Right ventricle myocardium inferior (tissue), 1 donor: Measurements from ENCODE around the gene UAP1L1. TPM values are rescaled to one million over a fixed set of nuclear protein-coding genes. Genes with fewer than 3 reads are reported as not detected.
A peak's percentile ranks its signal among the peaks of the same experiment; 100 is the strongest.

Experiments
- ATAC-seq: fragments of 200-7000 bp; cut with Tn5 transposase; one replicate; pipeline ENCODE4 v1.9.1; 2020; ENCODE audit warnings: mild to moderate bottlenecking, moderate library complexity
- DNase-seq: peaks from one replicate; pipeline ENCODE4 v3.0.0; 2021; ENCODE audit errors: missing footprints
- intact Hi-C: fragments of 100-400 bp; cut with DNase I; formaldehyde crosslinking; loops from one replicate; pipeline ENCODE4 v1.11.0; 2022
- total RNA-seq: library from RNA; stranded (reverse); fragmentation: NEBNext Ultra II Directional; extraction: Animal tissue kit (Norgen Biotek cat#: 25700); gene quantifications from one replicate; pipeline ENCODE4 v1.2.1, GENCODE V29; 2021
- donor health status: DM: no; HTN: yes; CAD: no; lungs with severe emphysema.

UAP1L1 gene
- total RNA-seq, 1 donor from 2014 or later: 13.6 TPM

DNA sequence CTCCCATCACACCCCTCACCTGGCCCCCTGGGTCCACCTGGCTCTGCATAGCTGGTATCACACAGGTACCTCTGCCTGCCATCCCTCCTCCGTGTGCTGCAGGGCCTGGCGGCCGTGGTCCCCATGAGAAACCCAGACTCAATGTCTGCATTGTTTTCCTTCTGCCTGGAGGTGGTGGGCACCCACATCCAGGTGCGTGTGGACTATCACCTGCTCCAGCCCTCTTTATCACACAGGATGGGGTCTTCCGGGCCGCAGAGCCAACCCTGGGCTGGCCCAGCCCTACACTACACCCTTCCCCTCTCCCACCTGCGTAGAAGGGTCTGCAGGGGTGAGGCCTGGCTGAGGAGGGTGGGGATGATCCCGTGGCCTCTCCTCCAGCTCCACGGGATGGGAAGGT is 38.4 kb upstream of the UAP1L1 start:
- ATAC-seq (no peak), DNase-seq (no peak)
- intact Hi-C loops: no loop called here

DNA sequence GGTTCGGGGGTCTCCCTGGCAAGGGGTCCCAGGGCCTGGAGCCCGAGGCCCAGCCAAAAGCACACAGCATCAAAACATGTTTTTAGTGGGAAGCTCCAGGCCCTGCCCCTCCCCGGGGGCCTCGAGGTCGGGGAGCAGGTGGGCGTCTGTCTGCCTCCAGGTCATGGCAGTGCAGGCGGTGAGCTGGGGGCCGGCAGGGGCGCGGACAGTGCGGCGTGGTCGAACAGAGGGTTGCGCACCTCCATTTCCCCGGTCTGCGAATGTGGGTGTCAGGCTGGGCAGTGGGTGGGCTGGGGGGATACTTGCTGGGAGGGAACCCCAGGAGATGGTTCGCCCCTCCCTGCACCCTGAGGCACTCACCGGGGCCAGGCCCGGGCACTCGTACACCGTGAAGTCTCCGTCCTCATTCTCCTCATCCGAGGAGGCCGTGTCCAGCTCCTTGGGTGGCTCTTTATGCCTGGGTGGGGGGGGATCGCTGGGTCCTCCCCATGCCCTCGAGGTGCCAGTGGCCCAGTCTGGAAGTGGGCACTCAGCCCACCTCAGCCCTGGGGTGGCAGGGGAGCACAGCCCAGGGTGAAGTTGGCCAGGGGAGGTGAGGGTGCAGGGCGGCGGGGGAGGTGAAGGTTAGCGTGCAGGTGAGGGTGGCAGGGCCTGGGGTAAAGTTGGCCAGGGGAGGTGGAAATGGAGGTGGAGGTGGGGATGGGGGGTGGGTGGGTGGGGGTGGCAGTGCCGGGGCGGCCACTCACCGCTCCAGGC is 37.5 kb upstream of the UAP1L1 start:
- intact Hi-C loops: no loop called here
- DNase-seq (no peak), ATAC-seq (no peak)

GRCh38 chr9:137040568-137040967 is 36.7 kb upstream of the UAP1L1 start:
- DNase-seq (no peak), ATAC-seq (no peak)
- intact Hi-C loops: no loop called here

- intact Hi-C loops: no loop called here
- DNase-seq (no peak), ATAC-seq (no peak)
Measured at GRCh38 chr9:137041124-137041523, 36.2 kb upstream of the UAP1L1 start.

GRCh38 chr9:137042751-137043727 is 34.3 kb upstream of the UAP1L1 start:
- no peak for ATAC-seq
- DNase-seq: no peak
- intact Hi-C loops: no loop called here

- DNase-seq (no peak), ATAC-seq (no peak)
- intact Hi-C loops: no loop called here
Measured at GRCh38 chr9:137044037-137044436, 33.3 kb upstream of the UAP1L1 start.

- intact Hi-C loops: no loop called here
Measured at GRCh38 chr9:137044502-137045177, 32.7 kb upstream of the UAP1L1 start.

DNA sequence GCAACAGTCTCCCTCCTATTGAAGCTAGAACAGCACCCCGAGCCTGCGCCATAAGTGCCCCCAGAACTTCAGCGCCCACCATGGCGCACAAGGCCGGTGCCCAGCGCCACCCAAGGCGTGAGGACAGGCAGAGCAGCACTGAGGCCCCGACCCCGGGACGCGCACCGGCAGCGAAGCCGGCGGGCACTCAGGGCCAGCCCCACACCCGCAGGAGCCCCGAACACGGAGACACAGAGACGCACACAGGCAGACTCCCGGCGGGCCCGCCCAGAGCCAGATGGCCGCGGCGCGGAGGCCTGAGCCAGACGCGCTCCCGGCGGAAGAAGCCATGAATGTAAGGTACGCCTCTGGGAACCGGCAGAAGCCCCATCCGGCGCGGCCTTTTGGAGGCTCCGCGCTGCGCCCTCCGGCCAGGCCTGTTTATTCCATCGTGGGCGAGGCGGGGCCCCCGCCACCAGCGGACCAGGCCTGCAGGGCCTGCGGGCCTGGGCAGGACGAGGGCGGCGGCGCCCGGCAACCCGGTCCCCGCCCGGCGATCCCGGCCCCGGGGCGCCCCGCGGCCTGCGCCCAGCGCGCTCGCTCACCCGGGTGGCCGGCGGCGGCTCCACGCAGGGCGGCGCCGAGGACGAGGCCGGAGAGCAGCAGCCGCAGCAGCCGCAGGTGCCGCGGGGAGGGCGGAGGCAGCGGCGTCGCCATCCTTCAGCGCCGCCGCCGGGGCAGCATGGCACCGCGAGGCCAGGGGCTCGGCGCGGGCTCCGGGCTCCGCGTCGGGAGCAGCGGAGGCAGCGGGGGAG is 31.8 kb upstream of the UAP1L1 start:
- DNase-seq: no peak
- peak; percentile 16 for ATAC-seq
- intact Hi-C loops: loop anchor here (1.0 kb wide), 1 partner anchor 19 kb away; no protein-coding TSS in a partner anchor

More at GRCh38 chr9:137044502-137045177, 32.7 kb upstream of the UAP1L1 start:
- DNase-seq (no peak), ATAC-seq (no peak)

GRCh38 chr9:137046088-137046787 is 31.1 kb upstream of the UAP1L1 start, which contains the start of gene NPDC1:
NPDC1 (minus strand) TSS chr9:137046177; CDS start chr9:137045989, 188 bp downstream.
- intact Hi-C loops: loop anchor here (1.0 kb wide), 1 partner anchor 18 kb away; no protein-coding TSS in a partner anchor
- ATAC-seq (peak; percentile 68), DNase-seq (peak; percentile 88)

DNA sequence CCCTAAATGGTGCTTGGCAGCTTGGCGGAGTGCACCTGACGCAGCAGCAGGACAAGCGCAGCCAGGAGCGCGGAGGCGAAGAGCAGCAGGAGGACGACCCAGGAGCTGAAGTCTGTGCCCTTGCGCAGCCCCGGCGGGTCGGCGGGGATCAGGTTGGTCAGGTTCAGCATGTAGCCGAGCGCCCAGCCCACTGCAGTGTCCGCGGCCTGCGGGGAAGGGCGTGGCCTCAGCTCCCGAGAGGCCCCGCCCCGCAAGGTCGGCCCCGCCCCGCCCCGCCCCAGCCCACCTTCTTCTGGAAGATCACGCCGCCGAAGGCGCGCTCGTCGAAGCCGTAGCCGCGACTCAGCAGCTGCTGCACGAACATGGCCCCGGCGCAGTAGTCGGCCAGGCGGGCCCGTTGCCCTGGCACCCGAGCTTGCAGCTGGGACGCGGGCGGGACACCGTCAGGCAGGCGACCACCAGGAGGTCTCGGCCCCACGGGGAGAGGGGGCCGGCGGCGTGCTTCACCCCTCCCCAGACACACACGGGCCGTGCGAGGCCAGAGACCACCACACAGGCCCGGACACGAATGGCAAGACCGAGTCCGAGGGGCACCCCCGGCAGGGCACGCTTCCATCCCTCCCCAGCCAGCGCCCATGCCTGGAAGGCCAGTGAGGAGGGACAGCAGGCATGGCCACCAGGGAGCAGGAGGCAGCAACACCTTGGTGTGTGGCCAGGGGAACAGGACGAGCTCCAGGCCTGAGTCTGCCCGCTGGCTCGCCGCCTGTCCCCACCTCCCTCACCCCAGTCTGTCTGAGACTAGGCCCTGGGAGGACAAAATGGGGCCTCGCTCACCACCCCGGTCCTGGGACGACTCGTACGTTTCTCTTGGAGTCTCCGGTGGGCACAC is 28.4 kb upstream of the UAP1L1 start:
- ATAC-seq: no peak
- intact Hi-C loops: no loop called here
- no peak for DNase-seq

GRCh38 chr9:137049544-137050449 is 27.5 kb upstream of the UAP1L1 start:
- DNase-seq (no peak), ATAC-seq (no peak)
- intact Hi-C loops: no loop called here

GRCh38 chr9:137050570-137050969 is 26.7 kb upstream of the UAP1L1 start:
- DNase-seq: no peak
- ATAC-seq: no peak
- intact Hi-C loops: no loop called here

DNA sequence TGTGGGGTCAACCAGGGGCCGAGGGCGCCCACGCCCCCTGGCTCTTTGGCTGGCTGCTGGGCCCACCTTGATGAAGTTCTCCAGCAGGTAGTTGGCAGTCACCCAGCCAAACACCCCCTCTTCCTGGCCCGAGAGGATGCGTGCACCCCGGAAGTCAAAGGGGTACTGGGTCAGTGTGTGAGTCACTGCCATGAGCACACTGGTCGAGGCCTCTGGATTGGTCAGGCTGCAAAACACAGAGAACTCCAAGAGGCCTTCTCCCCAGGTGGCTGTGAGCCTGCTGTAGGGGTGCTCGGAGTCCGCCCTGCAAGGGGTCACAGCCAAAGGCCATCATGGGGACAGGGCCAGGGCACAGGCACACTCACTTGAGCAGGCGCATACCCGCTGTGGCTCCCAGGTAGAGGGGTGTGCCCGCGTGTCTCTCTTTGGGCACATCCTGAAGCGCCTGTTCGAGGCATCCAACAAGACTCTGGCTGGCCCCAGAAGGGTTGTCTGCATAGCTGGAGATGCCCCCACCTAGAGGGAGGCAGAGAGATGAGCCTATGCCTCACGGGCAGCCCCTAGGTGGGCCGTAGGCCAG is 26.1 kb upstream of the UAP1L1 start:
- no peak for ATAC-seq
- no peak for DNase-seq
- intact Hi-C loops: no loop called here

- DNase-seq (no peak), ATAC-seq (no peak)
- intact Hi-C loops: no loop called here
Measured at GRCh38 chr9:137052293-137052692, 25.0 kb upstream of the UAP1L1 start.
